Liver (tissue), 3 donors: ENCODE results near the gene AFF2.

Source experiments
- CTCF ChIP-seq: fragments of 150-350 bp; IDR thresholded peaks from 2 replicates; pipeline ENCODE4 v1.5.1; 2017; ENCODE audit warnings: improper control_type of control experiment, low read depth, low read length; ENCODE audit not compliant: missing input control
- EGR1 ChIP-seq, 2 donors: IDR thresholded peaks; 2 replicates each; pipeline ENCODE4 v1.6.1; 2016 to 2018; ENCODE audit warnings: antibody characterized with exemption in 2 of 2, low read depth in 2 of 2
- FOXA1 ChIP-seq: IDR thresholded peaks from 2 replicates; pipeline ENCODE4 v1.6.1; 2016; ENCODE audit warnings: antibody characterized with exemption
- GABPA ChIP-seq, 2 donors: IDR thresholded peaks in 1 of 2; conservative IDR thresholded peaks in 1 of 2; 2 replicates each; pipeline ENCODE4 v1.6.1; 2016; ENCODE audit warnings: antibody characterized with exemption in 2 of 2, mild to moderate bottlenecking in 1 of 2, moderate library complexity in 1 of 2
- HNF4A ChIP-seq, 2 donors: conservative IDR thresholded peaks; 2 replicates each; pipeline ENCODE4 v1.6.1; 2016; ENCODE audit warnings: antibody characterized with exemption in 2 of 2, mild to moderate bottlenecking in 2 of 2
- JUND ChIP-seq, 2 donors: IDR thresholded peaks; 2 replicates each; pipeline ENCODE4 v1.6.1; 2016; ENCODE audit warnings: antibody characterized with exemption in 2 of 2
- MAX ChIP-seq: IDR thresholded peaks from 2 replicates; pipeline ENCODE4 v1.6.1; 2016; ENCODE audit warnings: antibody characterized with exemption
- RAD21 ChIP-seq, 2 donors: IDR thresholded peaks; 2 replicates each; pipeline ENCODE4 v1.6.1; 2016; ENCODE audit warnings: antibody characterized with exemption in 2 of 2, mild to moderate bottlenecking in 2 of 2
- REST ChIP-seq: IDR thresholded peaks from 2 replicates; pipeline ENCODE4 v1.6.1; 2016; ENCODE audit warnings: antibody characterized with exemption, mild to moderate bottlenecking
- RXRA ChIP-seq, 2 donors: IDR thresholded peaks; 2 replicates each; pipeline ENCODE4 v1.6.1; 2017 to 2018; ENCODE audit warnings: antibody characterized with exemption in 2 of 2, mild to moderate bottlenecking in 1 of 2
- SP1 ChIP-seq: IDR thresholded peaks from 2 replicates; pipeline ENCODE4 v1.6.1; 2018; ENCODE audit warnings: antibody characterized with exemption, mild to moderate bottlenecking
- TAF1 ChIP-seq: conservative IDR thresholded peaks from 2 replicates; pipeline ENCODE4 v1.6.1; 2016; ENCODE audit warnings: antibody characterized with exemption, mild to moderate bottlenecking
- YY1 ChIP-seq: IDR thresholded peaks from 2 replicates; pipeline ENCODE4 v1.6.1; 2016; ENCODE audit warnings: antibody characterized with exemption, mild to moderate bottlenecking
- ZBTB33 ChIP-seq: IDR thresholded peaks from 2 replicates; pipeline ENCODE4 v1.6.1; 2016; ENCODE audit warnings: antibody characterized with exemption
- donor health status: healthy.
- donor health status: healthy.

- TF ChIP-seq CTCF, result no peak
- no peak for TF ChIP-seq REST
- TF ChIP-seq ZBTB33, result no peak
- no peak for TF ChIP-seq MAX
- no peak for TF ChIP-seq GABPA (IDR thresholded peaks at IDR 0.05 in 1 of 2, conservative IDR thresholded peaks at IDR 0.05 in 1 of 2)
- TF ChIP-seq YY1, result no peak
- no peak for TF ChIP-seq JUND (IDR thresholded peaks at IDR 0.05)
- TF ChIP-seq FOXA1, result no peak
- TF ChIP-seq EGR1 (IDR thresholded peaks at IDR 0.05; ENCODE audit: low read depth in 2 of 2), result no peak
- TF ChIP-seq TAF1, result no peak
- no peak for TF ChIP-seq HNF4A (conservative IDR thresholded peaks at IDR 0.05)
- no peak for TF ChIP-seq RXRA (IDR thresholded peaks at IDR 0.05)
- TF ChIP-seq SP1, result no peak
- no peak for TF ChIP-seq RAD21 (IDR thresholded peaks at IDR 0.05)
Measured at GRCh38 chrX:148813422-148813821, 313.0 kb downstream of the AFF2 start.
